ENCODE results near the gene CCN6.

CCN6 gene

GRCh38 chr6:112117554-112117953 is 63.6 kb downstream of the CCN6 start:
- DNase-seq (ENCODE audit: low spot score) = peak; percentile 15

GRCh38 chr6:112118034-112118433 is 64.1 kb downstream of the CCN6 start:
- DNase-seq (ENCODE audit: low spot score) = no peak
